NCI-H524 treated with DMSO at 0.1 percent for 48 hours (cell line): Measurements from ENCODE around the gene ARF3.

Experiments
- DNase-seq: peaks from one replicate; lab custom pipeline; 2025; lab: John Stamatoyannopoulos, UW

ARF3 gene

DNA sequence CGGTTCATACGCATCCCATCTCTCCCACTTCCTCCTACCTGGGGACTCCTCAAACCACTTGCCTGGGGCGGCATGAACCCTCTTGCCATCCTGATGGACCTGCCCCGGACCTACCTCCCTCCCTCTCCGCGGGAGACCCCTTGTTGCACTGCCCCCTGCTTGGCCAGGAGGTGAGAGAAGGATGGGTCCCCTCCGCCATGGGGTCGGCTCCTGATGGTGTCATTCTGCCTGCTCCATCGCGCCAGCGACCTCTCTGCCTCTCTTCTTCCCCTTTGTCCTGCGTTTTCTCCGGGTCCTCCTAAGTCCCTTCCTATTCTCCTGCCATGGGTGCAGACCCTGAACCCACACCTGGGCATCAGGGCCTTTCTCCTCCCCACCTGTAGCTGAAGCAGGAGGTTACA, 24.5 kb upstream of the ARF3 start:
- no peak for DNase-seq

DNA sequence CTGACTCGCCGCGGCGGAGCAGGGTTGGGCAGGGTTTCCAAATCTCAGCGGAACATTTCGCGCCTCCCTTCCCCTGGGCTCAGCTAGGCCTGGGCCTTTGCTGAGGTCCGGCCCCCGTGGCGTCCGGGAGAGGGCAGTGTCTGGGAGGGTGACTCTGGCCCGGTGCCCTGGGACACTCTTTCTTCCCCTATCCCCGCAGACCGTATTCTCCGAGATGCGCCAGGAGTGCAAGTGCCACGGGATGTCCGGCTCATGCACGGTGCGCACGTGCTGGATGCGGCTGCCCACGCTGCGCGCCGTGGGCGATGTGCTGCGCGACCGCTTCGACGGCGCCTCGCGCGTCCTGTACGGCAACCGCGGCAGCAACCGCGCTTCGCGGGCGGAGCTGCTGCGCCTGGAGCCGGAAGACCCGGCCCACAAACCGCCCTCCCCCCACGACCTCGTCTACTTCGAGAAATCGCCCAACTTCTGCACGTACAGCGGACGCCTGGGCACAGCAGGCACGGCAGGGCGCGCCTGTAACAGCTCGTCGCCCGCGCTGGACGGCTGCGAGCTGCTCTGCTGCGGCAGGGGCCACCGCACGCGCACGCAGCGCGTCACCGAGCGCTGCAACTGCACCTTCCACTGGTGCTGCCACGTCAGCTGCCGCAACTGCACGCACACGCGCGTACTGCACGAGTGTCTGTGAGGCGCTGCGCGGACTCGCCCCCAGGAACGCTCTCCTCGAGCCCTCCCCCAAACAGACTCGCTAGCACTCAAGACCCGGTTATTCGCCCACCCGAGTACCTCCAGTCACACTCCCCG, 23.9 kb upstream of the ARF3 start:
- no peak for DNase-seq

DNA sequence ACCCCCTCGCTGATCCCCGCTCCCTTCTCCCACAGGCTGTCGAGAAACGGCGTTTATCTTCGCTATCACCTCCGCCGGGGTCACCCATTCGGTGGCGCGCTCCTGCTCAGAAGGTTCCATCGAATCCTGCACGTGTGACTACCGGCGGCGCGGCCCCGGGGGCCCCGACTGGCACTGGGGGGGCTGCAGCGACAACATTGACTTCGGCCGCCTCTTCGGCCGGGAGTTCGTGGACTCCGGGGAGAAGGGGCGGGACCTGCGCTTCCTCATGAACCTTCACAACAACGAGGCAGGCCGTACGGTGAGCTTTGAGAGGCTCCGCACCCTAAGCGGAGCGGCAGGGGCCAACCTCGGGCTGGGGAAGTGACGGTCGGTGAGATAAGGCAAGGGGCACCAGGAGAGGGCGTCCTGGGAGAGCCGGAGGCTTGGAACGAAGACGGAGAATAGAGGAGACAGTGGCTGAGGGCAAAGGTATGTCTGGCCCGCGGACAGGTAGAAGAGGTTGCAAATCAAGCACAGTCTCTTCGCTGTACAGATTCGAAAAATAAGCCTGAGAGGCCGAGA, 23.2 kb upstream of the ARF3 start:
- no peak for DNase-seq

DNA sequence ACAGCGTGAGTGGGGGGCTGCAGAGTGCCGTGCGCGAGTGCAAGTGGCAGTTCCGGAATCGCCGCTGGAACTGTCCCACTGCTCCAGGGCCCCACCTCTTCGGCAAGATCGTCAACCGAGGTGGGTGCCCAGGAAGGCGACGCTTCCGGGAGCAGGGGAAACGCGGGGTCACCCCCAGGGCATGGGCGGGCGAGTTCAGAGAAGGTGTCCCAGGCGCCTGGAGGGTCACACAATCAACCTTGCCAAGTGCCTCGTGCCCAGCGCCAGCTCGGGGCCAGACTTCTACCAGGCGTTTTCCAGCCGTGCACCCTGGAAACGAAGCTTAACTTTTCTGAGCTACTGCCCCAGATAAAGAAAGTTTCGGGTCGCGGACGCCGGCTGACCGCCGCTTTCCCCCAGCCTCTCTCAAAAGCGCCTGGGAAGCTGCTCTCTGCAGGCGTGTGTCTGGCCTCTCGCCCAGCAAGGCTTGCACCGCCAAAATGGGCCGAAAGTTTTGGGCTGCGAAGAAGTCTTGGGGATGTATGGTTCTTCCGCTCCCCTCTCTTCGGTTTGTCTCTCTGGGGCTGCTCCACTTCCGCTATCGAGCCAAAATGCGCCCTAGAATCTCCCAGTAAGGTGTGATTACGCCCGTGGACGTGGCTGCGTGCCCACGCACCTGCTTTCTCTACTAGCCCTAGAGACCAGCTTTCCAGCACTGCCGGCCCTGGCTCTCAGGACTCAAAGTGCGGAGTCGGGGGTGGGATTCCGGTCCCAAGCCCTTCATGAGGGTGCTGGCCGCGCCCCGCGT, 22.5 kb upstream of the ARF3 start:
- DNase-seq: no peak

DNA sequence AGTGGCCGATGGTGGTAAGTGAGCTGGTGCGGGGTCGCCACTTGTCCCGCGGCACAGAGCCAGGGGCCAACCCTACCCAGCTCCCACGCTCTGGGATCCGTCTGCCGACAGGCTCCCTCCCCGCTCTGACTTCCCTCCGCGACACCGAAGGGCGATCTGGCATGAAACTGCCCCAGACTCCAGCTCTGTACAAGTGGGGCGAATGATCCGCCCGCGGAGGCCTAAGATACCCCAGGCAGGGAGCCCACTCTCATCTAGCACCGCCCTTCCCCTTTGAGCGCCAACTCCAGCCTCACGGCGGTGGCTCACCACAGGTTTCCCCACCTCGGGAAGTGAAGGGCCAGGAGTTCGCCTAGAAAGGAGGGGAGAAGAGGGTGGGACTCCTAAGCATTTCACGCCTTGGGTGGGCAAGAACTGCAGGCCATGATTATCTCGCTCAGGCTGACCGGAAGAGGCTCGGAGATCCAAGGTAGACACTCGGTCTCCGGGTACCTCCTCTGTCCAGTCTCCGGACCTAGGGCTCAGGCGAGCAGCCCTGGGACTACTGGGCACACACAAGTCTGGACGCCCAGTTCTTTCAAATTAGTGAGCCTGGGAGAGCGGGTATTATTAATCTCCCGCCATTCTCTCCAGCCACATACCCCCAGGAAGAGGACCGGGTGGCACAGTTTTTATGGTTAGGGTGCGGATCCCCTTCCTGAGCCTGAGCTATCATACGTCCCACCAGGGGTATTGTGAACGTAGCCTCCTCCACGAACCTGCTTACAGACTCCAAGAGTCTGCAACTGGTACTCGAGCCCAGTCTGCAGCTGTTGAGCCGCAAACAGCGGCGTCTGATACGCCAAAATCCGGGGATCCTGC, 21.7 kb upstream of the ARF3 start:
- DNase-seq: no peak

DNA sequence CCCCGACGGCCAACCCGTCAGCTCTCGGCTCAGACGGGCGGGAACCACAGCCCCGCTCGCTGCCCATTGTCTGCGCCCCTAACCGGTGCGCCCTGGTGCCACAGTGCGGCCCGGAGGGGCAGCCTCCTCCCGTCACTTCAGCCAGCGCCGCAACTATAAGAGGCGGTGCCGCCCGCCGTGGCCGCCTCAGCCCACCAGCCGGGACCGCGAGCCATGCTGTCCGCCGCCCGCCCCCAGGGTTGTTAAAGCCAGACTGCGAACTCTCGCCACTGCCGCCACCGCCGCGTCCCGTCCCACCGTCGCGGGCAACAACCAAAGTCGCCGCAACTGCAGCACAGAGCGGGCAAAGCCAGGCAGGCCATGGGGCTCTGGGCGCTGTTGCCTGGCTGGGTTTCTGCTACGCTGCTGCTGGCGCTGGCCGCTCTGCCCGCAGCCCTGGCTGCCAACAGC, 21.0 kb upstream of the ARF3 start, which contains the start of gene WNT1:
WNT1 (plus strand) TSS at position 32 of the 450 bp plus-strand sequence; CDS start at position 361, 329 bp downstream.
- no peak for DNase-seq

DNA sequence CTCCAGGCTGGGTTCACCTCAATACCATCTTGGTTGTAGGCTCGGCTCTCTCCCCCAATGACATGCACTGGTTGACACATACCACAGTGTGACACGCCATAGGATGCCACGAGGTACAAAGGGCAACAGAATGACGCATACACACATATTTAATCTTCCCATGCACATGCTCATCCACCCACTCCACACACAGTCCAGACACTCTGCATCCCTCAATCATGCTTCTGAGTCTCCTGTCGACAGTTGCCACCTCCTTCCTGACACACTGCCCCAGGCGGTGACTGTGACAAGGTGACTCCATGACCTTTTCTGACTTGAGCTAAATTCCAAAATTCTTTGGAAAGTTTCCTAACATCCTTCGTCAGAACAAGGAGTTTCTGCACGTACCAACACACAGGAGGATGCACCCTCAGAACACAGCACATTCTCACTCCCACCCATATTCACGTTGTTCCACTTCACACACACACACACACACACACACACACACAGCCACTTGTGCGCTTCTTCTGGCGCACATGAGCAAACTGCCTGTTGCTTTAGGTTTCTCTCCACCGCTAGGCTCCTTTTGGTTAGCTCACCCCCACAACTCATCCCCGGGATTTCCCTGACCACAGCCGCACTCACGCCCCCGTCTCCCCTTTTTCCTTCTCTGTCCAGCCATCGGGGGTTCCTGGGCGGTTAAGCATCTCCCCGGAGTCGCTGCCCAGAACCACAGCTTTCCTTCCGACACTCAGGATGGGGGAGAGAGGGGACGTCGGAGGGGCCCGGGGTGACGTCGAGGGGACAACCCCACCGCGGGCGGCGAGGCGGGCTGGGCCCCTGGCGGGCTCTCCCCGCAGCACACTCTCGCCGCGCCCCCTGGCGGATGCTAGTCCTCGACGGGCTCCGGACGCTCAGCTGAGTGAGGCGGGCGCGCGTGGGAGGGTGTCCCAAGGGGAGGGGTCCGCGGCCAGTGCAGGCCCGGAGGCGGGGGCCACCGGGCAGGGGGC, 20.3 kb upstream of the ARF3 start:
- no peak for DNase-seq

DNA sequence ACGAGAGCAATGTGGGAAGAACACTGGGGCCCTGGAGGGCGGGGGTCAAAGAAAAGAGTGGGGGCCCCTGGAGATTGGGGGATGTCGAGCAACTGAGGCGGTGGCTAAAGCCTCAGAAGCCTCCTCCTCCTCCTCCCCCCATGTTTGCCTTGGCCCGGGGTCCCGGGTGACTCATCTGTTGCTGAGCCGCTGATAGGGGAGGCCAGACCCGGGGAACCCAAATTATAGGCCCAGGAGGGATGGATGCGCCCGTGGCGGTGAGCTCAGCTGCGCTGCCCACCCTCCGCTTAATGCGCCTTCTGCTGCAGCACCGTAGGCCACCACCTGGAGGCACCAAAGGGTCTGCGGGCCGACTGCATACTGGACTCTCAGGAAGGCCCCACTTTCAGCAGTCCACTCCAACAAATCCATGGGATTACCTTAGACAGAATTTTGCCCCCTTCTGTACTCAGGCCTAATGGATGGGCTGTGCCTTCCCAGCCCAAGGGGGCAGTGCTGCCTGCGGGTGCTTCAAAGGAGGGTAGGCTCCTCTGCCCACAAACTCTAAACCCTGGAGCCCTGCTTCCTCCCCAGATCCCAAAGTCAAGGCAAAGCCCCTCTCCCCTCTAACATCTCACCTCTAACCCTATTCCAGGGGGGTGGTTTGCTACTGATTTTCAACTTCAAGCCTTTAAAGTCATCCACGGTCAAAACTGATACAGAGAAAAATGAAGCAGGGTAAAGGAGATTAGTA, 16.8 kb upstream of the ARF3 start:
- DNase-seq: no peak

DNA sequence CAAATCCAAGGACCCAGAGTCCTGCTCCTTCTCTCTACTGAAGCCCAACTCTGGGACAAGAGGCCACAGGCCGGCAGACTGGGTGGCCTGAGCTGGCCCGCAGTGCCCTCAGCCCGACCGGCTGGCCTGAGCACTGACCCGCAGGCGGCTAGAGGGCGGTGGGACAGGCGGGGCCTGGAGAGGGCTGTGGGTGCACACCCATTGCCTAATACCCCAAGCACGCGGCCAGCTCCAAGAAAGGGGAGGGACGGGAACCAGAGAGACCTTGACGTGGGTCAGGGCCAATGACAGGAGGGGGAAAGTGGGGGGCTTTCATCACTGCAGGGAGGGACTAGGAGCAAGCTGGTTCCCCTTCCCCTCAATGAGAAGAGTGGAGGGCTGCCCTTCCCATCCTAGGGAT, 16.2 kb upstream of the ARF3 start:
- no peak for DNase-seq

DNA sequence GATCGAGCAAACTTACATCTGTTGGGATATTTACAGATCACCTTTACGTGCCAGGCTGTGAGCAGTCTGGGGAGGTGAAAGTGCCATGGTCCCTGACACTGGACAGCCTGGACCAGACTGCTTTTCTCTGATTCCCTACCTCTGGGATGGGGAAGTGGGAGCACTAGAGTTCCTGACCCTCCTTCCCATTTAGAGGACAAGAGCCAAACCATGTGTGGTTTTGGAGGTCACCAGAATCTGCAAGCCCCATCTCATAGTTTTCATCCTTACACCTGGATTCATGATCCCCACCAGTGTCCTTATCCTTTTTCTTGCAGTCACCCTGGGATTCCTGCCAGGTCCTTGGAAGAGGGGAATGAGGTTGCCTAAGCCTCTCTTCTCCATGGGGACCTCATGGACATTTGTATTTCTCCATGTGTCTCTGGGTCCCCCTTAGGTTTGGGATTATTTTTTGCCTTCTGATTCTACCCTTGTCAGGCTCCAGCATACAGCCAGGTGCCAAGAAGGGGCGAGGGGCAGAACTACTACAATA, 15.7 kb upstream of the ARF3 start:
- no peak for DNase-seq

DNA sequence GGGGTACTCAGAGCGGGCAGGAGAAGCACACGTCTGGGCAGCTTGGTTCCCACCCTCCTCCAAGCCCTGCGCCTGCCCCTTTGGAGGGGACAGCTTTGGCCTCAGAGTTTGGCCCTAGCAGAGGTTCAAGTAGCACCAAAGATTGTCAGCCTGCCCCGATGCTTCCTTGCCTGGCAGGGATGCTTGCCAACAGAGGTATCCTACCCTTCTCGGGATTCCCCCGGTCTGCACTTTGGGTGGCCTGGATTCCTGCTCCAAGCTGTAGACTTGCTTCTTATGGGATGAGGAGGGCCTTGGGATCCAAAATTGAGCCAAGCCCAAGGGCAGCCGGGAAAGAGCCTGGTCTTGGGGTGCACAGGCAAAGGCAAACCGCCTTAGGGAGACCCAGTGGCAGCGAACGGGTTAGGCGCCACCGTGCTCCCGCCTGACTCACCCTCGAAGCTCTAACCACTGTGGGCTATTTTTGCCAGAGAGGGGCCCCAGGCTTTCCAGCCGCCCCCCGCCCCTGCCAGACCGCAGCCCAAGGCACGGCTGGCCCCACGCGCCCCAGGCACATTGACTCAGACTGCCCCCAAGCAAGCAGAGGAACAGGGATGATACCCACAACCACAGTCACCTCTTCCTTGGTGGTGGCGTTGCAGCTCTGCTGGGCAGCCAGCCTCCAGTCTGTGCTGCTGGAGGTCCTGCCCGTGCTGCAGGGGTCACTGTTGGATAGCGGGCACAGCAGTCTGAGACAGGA, 15.1 kb upstream of the ARF3 start:
- DNase-seq: no peak

DNA sequence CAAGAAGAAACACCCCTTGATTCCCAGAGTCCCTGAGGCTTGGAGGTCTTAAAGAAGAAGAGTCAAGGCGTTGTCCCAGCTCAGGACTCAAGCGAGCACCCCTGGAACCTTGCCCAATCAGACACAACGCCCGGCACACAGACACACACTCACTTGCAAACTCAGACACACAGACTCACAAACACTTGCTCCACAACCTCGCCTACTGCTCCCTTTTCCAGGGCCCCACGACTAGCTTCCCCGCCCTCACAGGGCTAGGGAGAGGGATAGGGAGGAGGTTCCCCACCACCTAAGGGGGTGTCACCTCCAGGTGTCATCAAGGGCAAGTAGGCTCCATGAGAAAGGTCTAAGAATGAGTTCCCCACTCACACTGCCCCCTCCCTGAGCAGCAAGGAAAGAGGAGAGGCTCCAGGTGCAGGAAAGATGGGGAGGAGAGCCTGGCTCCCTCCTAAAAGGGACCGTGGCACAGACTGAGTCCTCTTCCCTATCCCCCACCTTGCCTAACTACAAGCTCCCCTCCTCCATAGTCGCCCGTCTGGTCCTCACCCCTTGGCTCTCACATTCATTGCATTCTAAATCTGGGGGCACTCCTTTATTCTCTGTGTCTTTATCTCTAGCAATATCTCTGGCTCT, 13.5 kb upstream of the ARF3 start:
- DNase-seq: no peak

DNA sequence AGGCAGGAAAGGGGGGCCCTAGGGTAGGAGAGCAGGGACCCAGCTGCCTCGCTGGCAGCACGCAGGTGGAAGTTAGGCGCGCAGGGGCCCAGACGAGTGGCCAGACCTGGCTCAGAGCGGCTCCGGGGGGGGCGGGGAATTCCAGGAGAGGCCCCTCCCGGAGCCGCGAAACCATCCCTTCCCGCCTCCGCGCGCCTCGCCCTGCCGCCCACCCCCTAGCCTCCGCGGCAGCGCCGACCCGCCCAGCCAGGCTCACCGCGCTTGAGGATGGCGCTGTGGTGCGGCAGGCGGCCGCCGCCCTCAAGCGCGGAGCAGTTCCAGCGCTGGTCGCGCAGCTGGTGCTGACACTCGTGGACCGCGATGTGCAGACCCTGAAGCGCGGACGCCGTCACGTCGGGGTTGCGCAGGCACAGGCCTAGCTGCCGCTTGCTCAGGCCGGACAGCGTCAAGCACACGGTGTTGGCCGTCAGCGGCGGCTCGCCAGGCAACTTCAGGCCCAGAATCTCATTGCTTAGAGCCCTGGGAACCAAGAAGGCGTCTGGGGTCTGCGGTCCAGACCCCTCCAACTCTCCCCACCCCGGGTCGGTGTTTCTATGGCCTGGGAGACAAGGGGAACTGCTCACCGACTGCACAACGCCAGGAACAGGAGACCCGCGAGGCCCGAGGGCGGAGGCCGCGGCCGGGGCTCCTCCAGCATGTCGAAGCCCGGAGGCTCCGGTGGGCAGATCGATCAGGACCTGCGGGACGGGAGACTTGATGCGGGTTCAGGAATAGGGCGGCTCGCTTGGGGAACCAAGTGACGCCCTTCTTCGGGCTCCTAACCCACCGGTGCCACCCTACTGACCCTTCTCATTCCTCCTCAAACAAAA, 12.8 kb upstream of the ARF3 start:
- no peak for DNase-seq

DNA sequence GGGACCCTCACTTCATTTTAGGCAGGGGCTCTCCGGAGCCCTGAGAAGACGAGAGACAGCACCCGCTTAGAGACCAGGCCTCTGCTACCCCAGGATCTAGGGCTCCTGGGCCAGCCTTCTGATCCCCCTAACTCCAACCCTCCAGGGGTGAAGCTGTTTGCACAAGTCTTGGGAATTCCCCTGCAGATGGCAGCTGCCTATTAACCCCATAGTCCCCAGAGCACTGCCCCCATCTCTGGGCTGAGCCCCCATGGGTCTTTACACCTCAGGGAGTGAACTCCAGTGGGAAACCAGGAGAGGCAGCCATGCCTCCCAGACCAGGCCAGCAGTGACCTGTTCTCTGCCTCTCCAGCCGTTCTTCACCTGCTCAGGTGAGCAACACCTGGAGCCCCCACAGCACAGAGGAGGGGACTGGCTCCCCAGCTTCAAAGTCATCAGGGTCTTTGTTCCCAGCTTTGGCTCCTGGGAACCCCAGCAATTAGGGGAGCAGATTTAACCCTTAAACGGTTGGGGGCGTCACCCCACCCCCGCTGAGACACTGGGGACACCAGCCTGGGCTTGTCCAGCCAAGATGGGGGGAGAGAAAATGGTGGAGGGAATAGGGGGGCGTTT, 12.0 kb upstream of the ARF3 start:
- no peak for DNase-seq

DNA sequence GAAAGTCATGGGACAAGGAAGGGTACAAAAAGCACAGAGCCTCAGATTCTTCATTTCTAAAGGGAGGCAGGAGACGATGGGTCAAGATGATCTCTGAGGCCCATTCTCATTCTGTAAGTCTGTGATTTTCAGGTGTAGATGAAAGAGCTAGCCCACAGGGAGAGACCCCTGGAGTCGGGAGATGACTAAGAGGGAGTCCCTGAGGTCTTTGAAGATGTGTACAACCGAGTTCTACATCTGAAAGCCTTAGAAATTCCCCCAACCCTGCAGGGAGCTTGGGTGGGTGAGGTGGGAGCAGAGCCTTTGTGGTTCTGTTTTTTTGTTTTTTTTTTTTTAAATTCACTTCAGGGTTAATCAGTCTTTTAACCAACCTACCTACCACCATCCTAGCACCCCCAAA, 11.2 kb upstream of the ARF3 start:
- no peak for DNase-seq

DNA sequence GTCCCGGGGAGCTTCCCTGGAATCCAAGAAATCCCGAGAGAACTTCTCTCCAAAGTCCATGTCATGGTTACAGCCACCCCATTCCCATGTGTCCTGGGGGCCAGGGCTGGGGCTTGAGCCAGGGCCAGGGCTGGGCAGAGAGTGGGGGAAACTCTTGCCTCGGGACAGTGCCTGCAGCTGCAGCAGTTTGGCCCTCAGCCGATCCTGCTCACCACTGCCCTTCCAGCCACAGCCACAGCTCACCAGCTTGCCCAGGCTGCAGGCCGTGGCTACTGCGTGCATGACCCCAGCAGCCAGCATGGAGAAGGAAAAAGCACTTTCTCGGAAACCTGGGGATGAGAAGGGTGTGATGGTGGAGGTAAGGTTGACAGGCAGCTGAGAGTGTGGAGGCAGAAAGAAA, 10.7 kb upstream of the ARF3 start:
- DNase-seq: no peak
